ENCODE results near the gene SUSD6. TPM values are rescaled to one million over a fixed set of nuclear protein-coding genes. Genes with fewer than 3 reads are reported as not detected.
A peak's percentile ranks its signal among the peaks of the same experiment; 100 is the strongest.

Gene SUSD6
- total and polyA plus RNA-seq, 2 donors from 2014 or later = 14.3 to 84.2 TPM

DNA sequence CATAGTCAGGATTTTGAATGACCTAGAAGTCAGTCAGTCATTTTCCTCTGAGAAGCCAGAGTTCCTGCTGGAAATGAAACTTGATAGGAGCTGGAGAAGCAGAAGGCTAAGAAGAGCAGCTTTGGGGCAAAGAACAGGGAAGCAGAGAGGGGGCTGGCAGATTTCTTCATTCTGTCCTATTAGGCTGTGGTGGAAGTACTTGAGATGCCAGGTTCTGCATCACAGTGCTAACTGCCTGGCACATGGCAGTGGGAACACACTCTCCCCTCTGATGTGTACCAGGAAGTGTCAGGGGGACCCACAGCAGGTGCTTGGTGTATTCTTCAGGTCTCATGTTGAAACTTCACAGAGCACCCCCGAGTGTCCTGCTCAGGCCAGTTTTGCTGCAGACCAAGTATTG lies 61.0 kb downstream of the SUSD6 start:
- Histone ChIP-seq H3K9me3 (ENCODE audit: control insufficient read depth in 2 of 3, insufficient read depth in 1 of 3, low read length in 3 of 3) (no peaks in the 10 kb centered on the region), H3K27me3 (ENCODE audit: control insufficient read depth, insufficient read depth, low read length) (no peaks in the 10 kb centered on the region), H3K4me1 (ENCODE audit: control insufficient read depth in 2 of 3, insufficient read depth in 2 of 3, low read depth in 1 of 3, low read length in 3 of 3) (peaks cover 8 to 60% (median 51%) of the 10 kb centered on the region in 3 donors), H3K27ac (ENCODE audit: low read depth in 2 of 2, low read length in 2 of 2) (no peak overlapping the region), H3K9ac (ENCODE audit: low read length in 3 of 3) (no peak overlapping the region), H3K36me3 (ENCODE audit: control insufficient read depth in 2 of 3, insufficient read depth in 3 of 3, low read length in 3 of 3) (no peaks in the 10 kb centered on the region), H3K4me3 (ENCODE audit: low read length in 3 of 3) (no peak overlapping the region)
- TF ChIP-seq, protein P1, sequence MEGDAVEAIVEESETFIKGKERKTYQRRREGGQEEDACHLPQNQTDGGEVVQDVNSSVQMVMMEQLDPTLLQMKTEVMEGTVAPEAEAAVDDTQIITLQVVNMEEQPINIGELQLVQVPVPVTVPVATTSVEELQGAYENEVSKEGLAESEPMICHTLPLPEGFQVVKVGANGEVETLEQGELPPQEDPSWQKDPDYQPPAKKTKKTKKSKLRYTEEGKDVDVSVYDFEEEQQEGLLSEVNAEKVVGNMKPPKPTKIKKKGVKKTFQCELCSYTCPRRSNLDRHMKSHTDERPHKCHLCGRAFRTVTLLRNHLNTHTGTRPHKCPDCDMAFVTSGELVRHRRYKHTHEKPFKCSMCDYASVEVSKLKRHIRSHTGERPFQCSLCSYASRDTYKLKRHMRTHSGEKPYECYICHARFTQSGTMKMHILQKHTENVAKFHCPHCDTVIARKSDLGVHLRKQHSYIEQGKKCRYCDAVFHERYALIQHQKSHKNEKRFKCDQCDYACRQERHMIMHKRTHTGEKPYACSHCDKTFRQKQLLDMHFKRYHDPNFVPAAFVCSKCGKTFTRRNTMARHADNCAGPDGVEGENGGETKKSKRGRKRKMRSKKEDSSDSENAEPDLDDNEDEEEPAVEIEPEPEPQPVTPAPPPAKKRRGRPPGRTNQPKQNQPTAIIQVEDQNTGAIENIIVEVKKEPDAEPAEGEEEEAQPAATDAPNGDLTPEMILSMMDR (IDR thresholded peaks at IDR 0.05; ENCODE audit: borderline replicate concordance, extremely low read depth, insufficient read depth) = no peak
- intact Hi-C loops (cut with DNase I) = no loop called here
- no peak for FAIRE-seq
- DNase-seq = no peak

DNA sequence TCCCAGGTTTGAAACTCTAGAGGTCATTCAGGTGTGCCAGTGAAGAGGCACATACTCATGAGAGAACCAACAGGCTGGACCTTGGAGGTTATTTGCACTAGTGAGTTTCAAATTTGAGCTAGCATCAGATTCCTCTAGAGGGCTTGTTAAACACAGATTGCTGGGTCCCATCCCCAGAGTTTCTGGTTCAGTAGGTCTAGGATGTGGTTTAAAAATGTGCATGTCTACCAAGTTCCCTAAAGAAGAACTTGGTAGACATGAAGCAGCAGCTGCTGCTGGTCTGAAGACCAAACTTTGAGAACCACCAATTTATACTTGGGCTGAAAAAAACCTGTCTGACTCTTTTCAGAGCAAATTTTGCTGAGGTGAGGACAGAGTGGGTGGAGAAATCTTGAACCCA lies 61.7 kb downstream of the SUSD6 start:
- TF ChIP-seq, protein P1 (IDR thresholded peaks at IDR 0.05; ENCODE audit: borderline replicate concordance, extremely low read depth, insufficient read depth) = no peak
- intact Hi-C loops (cut with DNase I) = no loop called here
- peak overlapping the region; percentile 66 to 72 for H3K27ac ChIP-seq (ENCODE audit: low read depth in 2 of 2, low read length in 2 of 2)
- peak overlapping the region in 1 of 3 donors; percentile 50 for H3K4me3 ChIP-seq (ENCODE audit: low read length in 3 of 3)
- H3K9ac ChIP-seq (ENCODE audit: low read length in 3 of 3) = no peak overlapping the region
- DNase-seq = no peak
- FAIRE-seq = no peak
- H3K4me1 ChIP-seq (ENCODE audit: control insufficient read depth in 2 of 3, insufficient read depth in 2 of 3, low read depth in 1 of 3, low read length in 3 of 3) = peaks cover 8 to 56% (median 51%) of the 10 kb centered on the region in 3 donors
- no peaks in the 10 kb centered on the region for H3K27me3 ChIP-seq (ENCODE audit: control insufficient read depth, insufficient read depth, low read length)
- no peaks in the 10 kb centered on the region for H3K36me3 ChIP-seq (ENCODE audit: control insufficient read depth in 2 of 3, insufficient read depth in 3 of 3, low read length in 3 of 3)
- no peaks in the 10 kb centered on the region for H3K9me3 ChIP-seq (ENCODE audit: control insufficient read depth in 2 of 3, insufficient read depth in 1 of 3, low read length in 3 of 3)

DNA sequence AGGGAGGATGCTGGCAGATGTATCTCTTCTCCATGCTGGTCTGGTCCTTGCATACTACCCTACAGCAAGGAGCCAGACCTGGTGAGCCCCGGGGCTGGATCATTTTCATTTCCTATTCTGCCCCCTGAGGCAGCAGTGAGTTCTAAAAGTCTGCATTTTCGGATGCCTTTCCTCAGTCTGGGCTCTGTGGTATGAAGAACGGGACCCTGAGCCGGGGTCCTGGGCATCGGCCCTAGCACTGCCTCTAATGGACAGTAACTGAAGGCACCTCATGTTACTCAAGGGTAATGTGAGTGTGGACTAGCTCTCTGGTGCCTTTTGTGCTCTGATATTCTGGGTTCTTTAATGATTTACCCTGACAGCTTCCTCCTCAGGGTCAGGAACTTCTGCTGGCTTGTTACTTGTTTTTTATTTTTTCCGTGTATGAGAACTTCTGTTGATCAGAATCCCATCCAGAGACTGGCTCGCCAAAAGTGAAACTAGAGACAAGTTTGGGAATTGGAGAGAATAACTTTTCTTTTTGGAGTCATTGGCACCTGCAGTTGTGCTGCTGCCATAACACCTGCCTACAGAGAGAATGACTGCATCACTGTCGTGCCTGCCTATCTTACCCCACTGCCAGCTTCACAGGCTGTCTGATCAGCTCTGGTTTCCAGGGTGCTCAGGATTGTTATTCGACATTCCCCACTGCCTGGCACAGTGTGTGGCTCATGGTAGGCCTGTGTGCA lies 62.3 kb downstream of the SUSD6 start:
- H3K4me3 ChIP-seq (ENCODE audit: low read length in 3 of 3) = peak overlapping the region in 2 of 3 donors; percentile 42 to 50
- peaks cover 8 to 56% (median 51%) of the 10 kb centered on the region in 3 donors for H3K4me1 ChIP-seq (ENCODE audit: control insufficient read depth in 2 of 3, insufficient read depth in 2 of 3, low read depth in 1 of 3, low read length in 3 of 3)
- H3K36me3 ChIP-seq (ENCODE audit: control insufficient read depth in 2 of 3, insufficient read depth in 3 of 3, low read length in 3 of 3) = no peaks in the 10 kb centered on the region
- FAIRE-seq = peak; percentile 3
- H3K9ac ChIP-seq (ENCODE audit: low read length in 3 of 3) = peak overlapping the region in 2 of 3 donors; percentile 7 to 44
- peak in 1 of 5 donors; percentile 69 for DNase-seq
- intact Hi-C loops (cut with DNase I) = no loop called here
- no peaks in the 10 kb centered on the region for H3K27me3 ChIP-seq (ENCODE audit: control insufficient read depth, insufficient read depth, low read length)
- TF ChIP-seq, protein P1 (IDR thresholded peaks at IDR 0.05; ENCODE audit: borderline replicate concordance, extremely low read depth, insufficient read depth) = no peak
- peak overlapping the region; percentile 66 to 72 for H3K27ac ChIP-seq (ENCODE audit: low read depth in 2 of 2, low read length in 2 of 2)
- H3K9me3 ChIP-seq (ENCODE audit: control insufficient read depth in 2 of 3, insufficient read depth in 1 of 3, low read length in 3 of 3) = no peaks in the 10 kb centered on the region

Data from kidney (tissue), 14 donors.